Keratinocyte (primary cell): ENCODE data around the gene C1QTNF7. TPM values are rescaled to one million over a fixed set of nuclear protein-coding genes. Genes with fewer than 3 reads are reported as not detected.

Source experiments
- DNase-seq: peaks from one replicate; pipeline ENCODE4 v3.0.0-alpha.2; 2011; ENCODE audit warnings: low read depth, missing footprints, low spot score
- FAIRE-seq: peaks from 2 replicates; lab custom pipeline; 2011; peaks lifted over from hg19 to GRCh38; lab: Jason Lieb, UNC
- H2AFZ ChIP-seq: 2 replicates; pipeline ENCODE4 v1.6.0; 2012; ENCODE audit warnings: low read length, control low read depth, inconsistent platforms; ENCODE audit not compliant: control insufficient read depth
- H3K27ac ChIP-seq: 2 replicates; pipeline ENCODE4 v1.5.1; 2011; ENCODE audit warnings: low read length; ENCODE audit not compliant: control insufficient read depth, insufficient read depth
- H3K27me3 ChIP-seq: 3 replicates; pipeline ENCODE4 v1.6.0; 2011; ENCODE audit warnings: low read length; ENCODE audit not compliant: control insufficient read depth, insufficient read depth; ENCODE audit errors: extremely low read depth
- H3K36me3 ChIP-seq, 2 experiments: 2 replicates in 1 of 2; 3 replicates in 1 of 2; pipeline ENCODE4 v1.5.1; 2011; ENCODE audit warnings: low read length in 2 of 2, mild to moderate bottlenecking in 1 of 2; ENCODE audit not compliant: control insufficient read depth in 2 of 2, insufficient read depth in 2 of 2; ENCODE audit errors: extremely low read depth in 1 of 2
- H3K4me1 ChIP-seq: 3 replicates; pipeline ENCODE4 v1.5.1; 2011; ENCODE audit warnings: low read length; ENCODE audit not compliant: control insufficient read depth, insufficient read depth; ENCODE audit errors: extremely low read depth
- H3K4me2 ChIP-seq: 3 replicates; pipeline ENCODE4 v1.6.0; 2011; ENCODE audit warnings: low read depth, low read length; ENCODE audit not compliant: control insufficient read depth, insufficient read depth; ENCODE audit errors: extremely low read depth
- H3K4me3 ChIP-seq, 3 experiments: fragments of 200-600 bp in 1 of 3; sonication (generic) in 1 of 3; 2 replicates in 2 of 3; 3 replicates in 1 of 3; pipeline ENCODE4 v1.5.1; 2011 to 2016; ENCODE audit warnings: low read length in 3 of 3, mild to moderate bottlenecking in 3 of 3, control low read depth in 2 of 3, inconsistent platforms in 1 of 3, low read depth in 1 of 3, mixed read lengths in 1 of 3, mixed run types in 1 of 3, moderate library complexity in 1 of 3; ENCODE audit not compliant: control insufficient read depth in 2 of 3, insufficient read depth in 2 of 3; ENCODE audit errors: extremely low read depth in 1 of 3
- H3K79me2 ChIP-seq: 2 replicates; pipeline ENCODE4 v1.6.0; 2012; ENCODE audit warnings: low read length; ENCODE audit not compliant: control insufficient read depth, insufficient read depth
- H3K9ac ChIP-seq: 3 replicates; pipeline ENCODE4 v1.6.0; 2011; ENCODE audit warnings: low read length; ENCODE audit not compliant: control insufficient read depth, insufficient read depth; ENCODE audit errors: extremely low read depth
- H3K9me1 ChIP-seq: 3 replicates; pipeline ENCODE4 v1.6.0; 2011; ENCODE audit warnings: low read length; ENCODE audit not compliant: control insufficient read depth, insufficient read depth; ENCODE audit errors: extremely low read depth
- H3K9me3 ChIP-seq: 2 replicates; pipeline ENCODE4 v1.5.1; 2012; ENCODE audit warnings: low read depth, low read length; ENCODE audit not compliant: control insufficient read depth
- H4K20me1 ChIP-seq: 3 replicates; pipeline ENCODE4 v1.6.0; 2011; ENCODE audit warnings: low read length; ENCODE audit not compliant: control insufficient read depth, insufficient read depth; ENCODE audit errors: extremely low read depth
- EZH2 ChIP-seq: IDR thresholded peaks from one replicate; pipeline ENCODE4 v1.6.1; 2012; ENCODE audit warnings: inconsistent platforms, mild to moderate bottlenecking, low read length, moderate library complexity
- dilution Hi-C: fragments of 300-500 bp; cut with MboI; formaldehyde crosslinking; loops from one replicate; pipeline ENCODE4 v1.7.0; 2020; ENCODE audit warnings: low sequenced_read_pairs; ENCODE audit not compliant: extremely low pct_ligation_motif_present
- polyA plus RNA-seq, 5 experiments: library from polyadenylated mRNA; depleted of rRNA in 3 of 5; stranded (reverse) in 3 of 5; stranded (forward) in 1 of 5; unstranded in 1 of 5; fragments of >200 nt; gene quantifications; 1 replicate in 1 of 5; 2 replicates in 3 of 5; 3 replicates in 1 of 5; pipeline versions ENCODE4 v1.2.1 to v1.2.3, GENCODE V29; 2011 to 2012; ENCODE audit warnings: missing spikeins in 2 of 5, low read depth in 1 of 5, low replicate concordance in 1 of 5
- TF ChIP-seq, protein P1 (sequence below), 3 experiments: IDR thresholded peaks in 1 of 3; conservative IDR thresholded peaks in 1 of 3; optimal IDR thresholded peaks in 1 of 3; 2 replicates in 2 of 3; 3 replicates in 1 of 3; pipeline versions ENCODE3 to v1.5.1; 2011; ENCODE audit warnings: low read length in 3 of 3, mild to moderate bottlenecking in 3 of 3, moderate library complexity in 2 of 3, control low read depth in 1 of 3, inconsistent platforms in 1 of 3; ENCODE audit not compliant: insufficient read depth in 2 of 3; ENCODE audit errors: extremely low read depth in 1 of 3

C1QTNF7 gene
- polyA plus RNA-seq, 1 donor (not counting 4 experiments of a cell fraction or from before 2014, with no cell fraction given): not detected

DNA sequence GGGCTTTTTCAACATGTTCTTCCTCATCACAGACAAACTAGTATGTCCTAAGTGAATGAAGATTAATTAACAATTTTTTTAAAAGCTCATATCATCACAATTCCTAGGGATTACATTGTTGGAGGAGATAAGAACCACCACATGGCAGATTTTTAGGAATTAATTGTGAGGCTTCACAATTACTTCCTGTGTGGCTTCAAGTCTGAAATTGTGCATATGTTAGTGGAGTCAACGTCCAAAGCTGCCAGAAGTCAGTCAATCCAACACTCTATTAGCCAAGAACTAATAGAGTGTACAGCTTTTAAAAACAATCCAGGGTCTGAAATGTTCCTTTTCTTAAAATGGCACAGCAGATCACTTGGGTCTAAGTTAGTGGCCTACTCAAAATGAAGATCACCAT is 49.3 kb upstream of the C1QTNF7 start:
- Histone ChIP-seq H3K4me2 (no peak overlapping the region), H3K9me3 (no peaks in the 10 kb centered on the region), H3K4me3 (no peak overlapping the region), H3K79me2 (no peaks in the 10 kb centered on the region), H3K4me1 (peaks cover 15% of the 10 kb centered on the region), H4K20me1 (no peaks in the 10 kb centered on the region), H3K9ac (no peak overlapping the region), H3K27ac (no peak overlapping the region), H2AFZ (no peak overlapping the region), H3K27me3 (no peaks in the 10 kb centered on the region), H3K36me3 (no peaks in the 10 kb centered on the region), H3K9me1 (no peaks in the 10 kb centered on the region)
- DNase-seq: no peak
- dilution Hi-C loops: no loop called here
- TF ChIP-seq EZH2: no peak
- TF ChIP-seq, protein P1, sequence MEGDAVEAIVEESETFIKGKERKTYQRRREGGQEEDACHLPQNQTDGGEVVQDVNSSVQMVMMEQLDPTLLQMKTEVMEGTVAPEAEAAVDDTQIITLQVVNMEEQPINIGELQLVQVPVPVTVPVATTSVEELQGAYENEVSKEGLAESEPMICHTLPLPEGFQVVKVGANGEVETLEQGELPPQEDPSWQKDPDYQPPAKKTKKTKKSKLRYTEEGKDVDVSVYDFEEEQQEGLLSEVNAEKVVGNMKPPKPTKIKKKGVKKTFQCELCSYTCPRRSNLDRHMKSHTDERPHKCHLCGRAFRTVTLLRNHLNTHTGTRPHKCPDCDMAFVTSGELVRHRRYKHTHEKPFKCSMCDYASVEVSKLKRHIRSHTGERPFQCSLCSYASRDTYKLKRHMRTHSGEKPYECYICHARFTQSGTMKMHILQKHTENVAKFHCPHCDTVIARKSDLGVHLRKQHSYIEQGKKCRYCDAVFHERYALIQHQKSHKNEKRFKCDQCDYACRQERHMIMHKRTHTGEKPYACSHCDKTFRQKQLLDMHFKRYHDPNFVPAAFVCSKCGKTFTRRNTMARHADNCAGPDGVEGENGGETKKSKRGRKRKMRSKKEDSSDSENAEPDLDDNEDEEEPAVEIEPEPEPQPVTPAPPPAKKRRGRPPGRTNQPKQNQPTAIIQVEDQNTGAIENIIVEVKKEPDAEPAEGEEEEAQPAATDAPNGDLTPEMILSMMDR (optimal IDR thresholded peaks at IDR 0.05 in 1 of 3, IDR thresholded peaks at IDR 0.05 in 1 of 3, conservative IDR thresholded peaks at IDR 0.05 in 1 of 3; ENCODE audit: extremely low read depth in 1 of 3, insufficient read depth in 2 of 3, low read length in 3 of 3): no peak
- FAIRE-seq: no peak

DNA sequence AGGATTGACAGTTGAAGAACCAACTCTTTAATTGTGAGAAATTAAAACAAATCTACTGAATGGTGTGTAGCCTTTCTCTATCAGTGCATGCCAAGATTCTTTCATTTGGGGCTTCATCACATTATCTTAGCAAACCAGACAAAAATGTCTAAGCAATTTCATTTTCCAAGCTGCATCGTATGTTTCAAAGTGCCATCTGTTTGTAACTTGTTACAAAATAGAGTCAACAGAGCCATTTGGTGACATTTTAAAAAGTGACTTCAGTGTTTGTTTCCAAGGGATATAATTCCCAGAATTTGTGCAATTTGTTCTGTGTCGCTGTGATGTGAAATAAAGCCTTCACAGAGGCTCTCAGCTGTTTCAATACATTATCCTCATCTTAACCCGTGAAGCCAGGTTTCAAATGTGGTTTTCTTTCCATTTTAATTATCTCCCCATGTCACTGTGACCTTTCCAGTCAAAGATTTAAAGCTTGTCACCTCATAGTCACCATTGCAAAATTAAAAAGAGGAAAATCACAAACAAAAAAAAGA is 46.0 kb upstream of the C1QTNF7 start:
- dilution Hi-C loops: no loop called here
- FAIRE-seq: no peak
- H3K27ac ChIP-seq: no peak overlapping the region

More for the DNA sequence above, 46.0 kb upstream of the C1QTNF7 start:
- H3K9me1 ChIP-seq: no peaks in the 10 kb centered on the region
- no peak for DNase-seq
- H3K4me1 ChIP-seq: peaks cover 7% of the 10 kb centered on the region
- H2AFZ ChIP-seq: no peak overlapping the region
- H3K4me3 ChIP-seq: no peak overlapping the region
- no peaks in the 10 kb centered on the region for H3K36me3 ChIP-seq
- H3K79me2 ChIP-seq: no peaks in the 10 kb centered on the region
- H4K20me1 ChIP-seq: no peaks in the 10 kb centered on the region
- no peak for TF ChIP-seq EZH2
- TF ChIP-seq, protein P1 (optimal IDR thresholded peaks at IDR 0.05 in 1 of 3, IDR thresholded peaks at IDR 0.05 in 1 of 3, conservative IDR thresholded peaks at IDR 0.05 in 1 of 3; ENCODE audit: extremely low read depth in 1 of 3, insufficient read depth in 2 of 3, low read length in 3 of 3): no peak
- no peak overlapping the region for H3K9ac ChIP-seq
- peaks cover 5% of the 10 kb centered on the region for H3K27me3 ChIP-seq
- no peak overlapping the region for H3K4me2 ChIP-seq
- H3K9me3 ChIP-seq: no peaks in the 10 kb centered on the region
